Stimulated activated CD4-positive, alpha-beta T cell treated with anti-CD3 and anti-CD28 coated beads, Interleukin-1b, Interleukin-23, amount 100 ng/mL, for 24 hours (primary cell): ENCODE data around the gene UBE2O.
A peak's percentile ranks its signal among the peaks of the same experiment; 100 is the strongest.

Source experiments
- DNase-seq, 4 experiments: peaks; one replicate each; pipeline ENCODE4 v3.0.0-alpha.2; 2020; ENCODE audit warnings: low read depth in 4 of 4, low spot score in 1 of 4

UBE2O gene

DNA sequence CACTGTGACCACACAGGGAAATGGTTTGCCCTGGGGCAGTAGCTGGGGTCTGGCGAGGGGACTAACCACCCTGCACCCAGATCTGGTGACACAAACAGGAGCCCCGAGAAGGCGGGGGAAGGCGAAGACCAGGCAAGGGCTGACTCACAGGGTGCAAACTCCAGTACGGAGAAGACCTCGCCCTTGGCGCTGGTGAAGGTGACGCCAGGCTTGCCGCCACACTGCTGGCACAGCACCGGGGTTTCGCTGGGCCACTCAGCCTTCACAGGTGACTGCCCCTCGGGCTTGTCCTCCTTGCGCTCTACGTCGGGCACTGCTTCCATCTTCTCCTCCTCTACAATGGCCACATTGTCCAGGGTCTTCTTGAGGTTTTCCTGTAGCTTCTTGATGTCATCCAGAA, 57.0 kb downstream of the UBE2O start:
- no peak for DNase-seq

DNA sequence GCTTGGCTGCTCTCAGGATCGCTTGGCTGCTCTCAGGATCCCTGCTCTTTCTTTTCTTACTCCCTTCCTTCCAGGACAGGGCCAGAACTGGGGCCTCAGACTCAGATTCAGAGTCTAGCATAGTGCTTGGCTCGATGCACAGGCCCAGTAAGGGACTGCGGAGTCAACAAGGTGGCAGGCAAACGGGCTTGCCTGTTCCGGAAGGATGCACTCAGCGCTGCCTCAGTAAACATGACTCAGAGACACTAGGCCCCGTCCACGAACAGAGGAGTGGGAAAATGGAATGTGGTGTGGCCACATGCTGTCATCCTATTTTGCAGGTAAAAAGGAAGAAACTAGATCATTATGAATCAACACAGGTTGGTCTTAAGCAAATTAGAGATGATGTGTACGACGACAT, 58.8 kb downstream of the UBE2O start:
- DNase-seq: no peak

- no peak for DNase-seq
These were observed 61.7 kb downstream of the UBE2O start for GRCh38 chr17:76391200-76391715.

DNA sequence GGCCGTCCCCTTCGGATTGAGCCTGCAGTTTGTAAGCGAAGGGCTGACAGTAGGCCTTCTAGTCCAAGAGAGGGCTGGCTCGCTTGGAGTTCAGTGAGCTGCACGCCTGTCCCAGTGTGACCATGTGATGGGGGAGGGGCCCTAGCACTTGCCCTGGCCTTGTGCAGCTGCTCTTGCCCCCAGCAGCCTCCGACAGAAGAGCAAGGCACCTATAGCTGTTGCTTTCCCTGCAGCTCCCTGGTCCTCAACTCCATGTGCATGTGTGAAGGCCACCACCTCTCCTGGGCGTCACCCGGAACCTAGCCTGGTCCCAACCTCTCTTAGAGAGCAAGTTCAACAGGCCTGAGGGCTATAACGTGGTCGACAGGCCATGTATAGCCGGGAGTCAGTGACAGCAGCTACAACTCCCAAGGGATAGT, 62.9 kb downstream of the UBE2O start:
- no peak for DNase-seq

DNA sequence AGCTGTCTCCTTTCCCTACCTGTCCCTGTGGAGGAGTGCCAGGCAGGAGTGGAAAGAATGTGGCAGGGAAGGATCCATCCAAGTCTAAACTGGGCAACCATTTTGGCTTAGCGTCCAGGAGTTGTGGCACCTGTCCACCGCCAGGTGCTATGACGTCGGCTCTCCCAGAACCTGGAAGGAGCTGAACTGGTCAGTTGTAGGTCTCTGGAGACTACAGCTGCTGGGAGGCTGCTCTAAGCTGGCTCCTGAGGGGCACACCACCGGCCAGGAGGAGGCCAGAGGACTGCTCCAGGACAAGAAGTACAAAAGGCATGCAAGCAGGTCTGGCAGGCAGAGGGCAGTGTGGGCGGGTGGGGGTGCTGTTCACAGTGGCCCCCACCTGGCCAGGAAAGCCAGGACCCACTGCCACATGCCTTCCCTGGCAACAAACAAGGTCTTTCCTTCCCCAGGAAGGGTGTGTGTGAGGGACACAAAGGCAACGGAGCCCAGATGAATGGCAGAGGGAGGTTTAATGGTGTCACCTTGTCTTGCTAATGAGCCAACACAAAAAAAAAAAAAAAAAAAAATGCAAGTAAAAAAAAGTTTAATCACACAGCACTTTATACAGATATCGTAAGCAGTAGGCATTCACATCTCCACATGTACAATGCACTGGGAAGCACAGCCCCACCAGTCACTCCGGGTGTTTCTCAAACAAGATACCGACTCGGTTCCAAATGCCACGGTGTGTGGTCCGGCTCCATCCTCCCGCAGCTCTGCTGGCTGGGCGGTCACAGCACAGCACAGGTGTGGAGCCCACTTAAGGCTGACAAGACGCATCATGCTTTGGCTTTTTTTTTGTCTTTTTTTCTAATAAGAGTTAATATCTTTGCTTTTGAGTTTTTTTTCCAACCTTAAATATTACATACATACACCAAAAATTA, 63.7 kb downstream of the UBE2O start:
- DNase-seq: no peak

DNA sequence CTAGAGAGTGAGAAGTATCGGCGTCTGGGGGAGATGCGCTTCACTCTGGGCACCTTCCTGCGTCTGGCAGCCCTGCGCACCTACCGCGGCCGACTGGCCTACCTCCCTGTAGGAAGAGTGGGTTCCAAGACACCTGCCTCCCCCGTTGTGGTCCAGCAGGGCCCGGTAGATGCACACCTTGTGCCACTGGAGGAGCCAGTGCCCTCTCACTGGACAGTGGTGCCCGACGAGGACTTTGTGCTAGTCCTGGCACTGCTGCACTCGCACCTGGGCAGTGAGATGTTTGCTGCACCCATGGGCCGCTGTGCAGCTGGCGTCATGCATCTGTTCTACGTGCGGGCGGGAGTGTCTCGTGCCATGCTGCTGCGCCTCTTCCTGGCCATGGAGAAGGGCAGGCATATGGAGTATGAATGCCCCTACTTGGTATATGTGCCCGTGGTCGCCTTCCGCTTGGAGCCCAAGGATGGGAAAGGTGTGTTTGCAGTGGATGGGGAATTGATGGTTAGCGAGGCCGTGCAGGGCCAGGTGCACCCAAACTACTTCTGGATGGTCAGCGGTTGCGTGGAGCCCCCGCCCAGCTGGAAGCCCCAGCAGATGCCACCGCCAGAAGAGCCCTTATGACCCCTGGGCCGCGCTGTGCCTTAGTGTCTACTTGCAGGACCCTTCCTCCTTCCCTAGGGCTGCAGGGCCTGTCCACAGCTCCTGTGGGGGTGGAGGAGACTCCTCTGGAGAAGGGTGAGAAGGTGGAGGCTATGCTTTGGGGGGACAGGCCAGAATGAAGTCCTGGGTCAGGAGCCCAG, 65.8 kb downstream of the UBE2O start:
- no peak for DNase-seq

DNA sequence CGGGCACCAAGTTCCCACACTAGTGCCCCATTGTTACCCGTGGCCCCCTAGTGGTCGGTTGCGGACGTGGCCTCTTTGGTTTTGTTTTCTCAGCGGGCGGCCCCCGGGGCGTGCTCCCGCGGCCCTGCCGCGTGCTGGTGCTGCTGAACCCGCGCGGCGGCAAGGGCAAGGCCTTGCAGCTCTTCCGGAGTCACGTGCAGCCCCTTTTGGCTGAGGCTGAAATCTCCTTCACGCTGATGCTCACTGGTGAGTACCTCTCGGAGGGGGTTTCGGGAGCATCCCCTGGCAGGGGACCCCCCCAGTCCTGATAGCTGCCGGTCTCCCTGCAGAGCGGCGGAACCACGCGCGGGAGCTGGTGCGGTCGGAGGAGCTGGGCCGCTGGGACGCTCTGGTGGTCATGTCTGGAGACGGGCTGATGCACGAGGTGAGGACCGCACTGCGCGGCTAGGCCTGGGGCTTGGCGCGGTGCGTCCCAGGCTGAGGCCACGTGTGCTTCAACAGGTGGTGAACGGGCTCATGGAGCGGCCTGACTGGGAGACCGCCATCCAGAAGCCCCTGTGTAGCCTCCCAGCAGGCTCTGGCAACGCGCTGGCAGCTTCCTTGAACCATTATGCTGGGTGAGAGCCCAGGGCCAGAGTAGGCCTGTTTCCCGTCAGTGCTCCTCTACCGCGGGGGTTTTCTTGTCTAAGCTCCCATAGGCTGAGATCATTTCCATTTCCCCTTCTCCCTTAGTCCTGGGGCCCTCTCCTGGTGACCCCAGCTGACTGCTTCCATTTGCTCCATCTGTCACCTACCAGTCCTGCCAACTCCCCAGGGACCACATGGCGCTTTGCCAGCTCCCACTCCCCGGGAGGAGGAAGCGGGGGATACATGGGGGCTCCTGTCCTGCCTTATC, 66.8 kb downstream of the UBE2O start:
- peak; percentile 67 to 81 (median 75) for DNase-seq

DNA sequence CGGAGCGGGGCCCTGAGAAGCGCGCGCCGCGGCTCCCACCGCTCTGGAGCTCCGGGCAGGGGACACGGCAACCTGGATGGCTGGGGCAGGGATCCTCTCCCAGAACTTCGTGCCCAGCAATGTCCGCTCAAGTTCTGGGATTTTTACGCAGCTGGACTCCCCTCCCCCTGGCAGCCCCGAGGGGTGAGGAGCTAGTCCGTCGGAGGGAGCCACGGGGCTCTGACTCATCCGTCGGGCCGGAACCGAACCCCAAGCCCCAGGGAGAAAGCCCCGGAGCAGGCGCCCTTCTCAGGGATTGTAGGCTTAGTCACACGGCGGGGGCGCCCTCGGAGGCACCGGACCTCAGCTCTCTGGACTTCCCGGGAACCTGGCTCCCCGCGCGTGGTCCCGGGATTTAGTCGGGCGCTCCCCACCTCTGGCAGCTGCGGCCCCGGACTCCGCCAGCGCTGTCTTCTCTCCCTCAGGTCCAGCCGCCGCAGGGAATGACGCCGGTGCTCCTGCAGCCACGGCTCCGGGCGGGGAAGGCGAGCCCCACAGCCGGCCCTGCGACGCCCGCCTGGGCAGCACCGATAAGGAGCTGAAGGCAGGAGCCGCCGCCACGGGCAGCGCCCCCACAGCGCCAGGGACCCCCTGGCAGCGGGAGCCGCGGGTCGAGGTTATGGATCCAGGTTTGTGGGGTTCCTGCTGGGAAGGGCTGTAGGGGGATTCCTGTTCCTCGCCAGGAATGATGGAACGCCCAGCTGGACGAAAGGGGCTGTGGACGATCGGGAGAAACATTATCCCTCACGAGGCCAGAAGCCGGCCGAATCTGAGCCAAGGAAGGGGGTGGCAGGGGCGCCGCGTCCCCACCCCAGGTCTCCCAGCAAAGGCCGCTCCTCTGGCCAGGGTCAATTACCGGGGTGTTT, 67.7 kb downstream of the UBE2O start:
- peak in 2 of 4 experiments; percentile 11 to 21 for DNase-seq

DNA sequence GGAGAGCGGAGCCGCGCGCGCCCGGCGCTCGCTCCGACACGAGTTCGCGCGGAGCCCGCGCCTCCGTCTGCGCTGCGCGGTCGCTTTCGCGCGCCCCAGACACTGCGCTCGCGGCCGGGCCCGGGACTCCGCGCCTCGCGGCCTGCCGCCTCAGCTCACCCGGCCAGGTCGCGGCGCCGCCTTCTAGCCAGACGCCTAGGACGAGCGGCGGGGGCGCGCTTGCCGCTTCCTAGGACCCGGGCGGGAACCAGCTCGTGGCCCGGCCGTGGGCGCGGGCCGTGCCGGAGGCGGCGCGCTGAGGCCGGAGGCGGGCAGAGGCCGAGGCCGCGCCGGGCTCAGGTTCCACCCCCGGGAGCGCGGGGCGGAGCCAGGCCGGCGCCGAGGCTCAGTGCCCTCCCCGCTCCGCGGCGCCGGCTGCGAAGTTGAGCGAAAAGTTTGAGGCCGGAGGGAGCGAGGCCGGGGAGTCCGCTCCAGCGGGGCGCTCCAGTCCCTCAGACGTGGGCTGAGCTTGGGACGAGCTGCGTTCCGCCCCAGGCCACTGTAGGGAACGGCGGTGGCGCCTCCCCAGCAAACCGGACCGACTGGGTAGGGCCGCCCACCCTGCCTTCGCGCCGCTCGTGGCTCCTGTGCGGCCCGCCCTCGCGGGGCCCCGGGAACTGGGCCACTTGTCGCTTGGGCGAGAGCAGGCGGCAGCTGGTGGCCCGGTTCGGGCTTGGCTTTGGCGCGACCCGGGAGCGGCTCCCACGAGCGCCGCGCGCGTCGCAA, 68.5 kb downstream of the UBE2O start, which contains the start of gene SPHK1:
TSS of gene SPHK1 (plus strand) at position 388 of the 765 bp plus-strand sequence. CDS start 1,036 bp downstream, outside the sequence.
- peak in 3 of 4 experiments; percentile 46 to 67 (median 47) for DNase-seq

- peak in 2 of 4 experiments; percentile 18 to 35 for DNase-seq
These were observed 69.3 kb downstream of the UBE2O start for GRCh38 chr17:76383546-76384221.

DNA sequence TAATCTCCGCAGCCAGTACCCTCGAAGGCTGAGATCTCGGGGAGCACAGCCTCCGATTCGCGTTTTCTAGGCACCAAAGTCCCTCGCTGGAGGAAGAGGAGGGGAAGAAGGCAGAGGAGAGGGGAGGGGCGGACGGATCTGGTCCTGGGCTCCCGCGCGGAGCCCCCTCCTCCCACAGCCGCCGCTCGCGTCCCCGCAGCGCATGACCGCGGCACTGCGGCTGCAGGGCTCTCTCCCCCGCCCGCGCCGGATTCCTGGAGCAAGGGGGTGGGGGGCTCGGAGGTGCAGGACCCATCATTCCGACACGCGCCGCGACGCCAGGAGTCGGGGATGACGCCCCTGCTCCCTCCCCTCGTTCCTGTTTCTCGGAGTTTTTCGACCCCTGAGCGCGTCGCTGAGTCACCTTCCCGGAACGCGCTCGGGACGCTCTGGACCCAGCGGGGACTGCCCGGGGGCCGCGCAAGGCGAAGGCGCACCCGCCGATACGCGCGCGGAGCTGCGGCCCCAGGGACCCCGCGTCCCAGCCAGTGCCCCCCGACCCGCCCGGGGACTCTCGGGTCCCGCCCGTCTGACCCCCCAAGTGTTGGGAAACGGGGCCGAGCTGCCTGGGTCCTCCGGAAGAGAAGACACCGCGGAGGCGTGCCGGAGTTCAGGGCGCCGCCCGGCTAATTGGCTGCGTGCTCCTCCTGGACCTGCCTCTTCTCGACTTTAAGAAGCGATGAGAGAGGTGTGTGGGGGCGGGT, 70.0 kb downstream of the UBE2O start:
- peak in 3 of 4 experiments; percentile 30 to 65 (median 46) for DNase-seq

GRCh38 chr17:76382351-76382802, 70.6 kb downstream of the UBE2O start:
- DNase-seq: peak in 1 of 4 experiments; percentile 34

- no peak for DNase-seq
These were observed 71.2 kb downstream of the UBE2O start for GRCh38 chr17:76381633-76382350.

GRCh38 chr17:76379646-76380376, 73.1 kb downstream of the UBE2O start:
- DNase-seq: no peak

DNA sequence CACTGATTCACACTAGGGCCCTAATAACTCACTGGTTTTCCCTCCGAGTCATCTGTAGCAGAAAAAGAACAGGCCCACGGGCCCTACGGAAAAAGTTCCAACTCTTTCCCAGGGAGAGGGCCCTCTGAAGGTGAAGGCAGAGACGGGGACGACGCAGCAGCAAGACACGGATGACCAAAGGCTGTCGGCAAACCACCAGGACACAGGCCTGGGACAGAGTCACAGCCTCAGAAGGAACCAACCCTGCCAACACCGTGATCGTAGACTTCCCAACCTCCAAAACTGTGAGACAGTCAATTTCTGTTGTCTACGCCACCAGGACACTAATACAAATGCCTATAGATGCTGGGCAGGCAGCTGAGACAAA, 73.7 kb downstream of the UBE2O start:
- DNase-seq: no peak
